HG03571 (cell line): Measurements from ENCODE around the gene ACBD6.

Experiments
- ATAC-seq: cut with Tn5 transposase; IDR thresholded peaks from one replicate; pipeline ENCODE4 v1.9.1; 2021; ENCODE audit not compliant: unreplicated experiment

ACBD6 gene

GRCh38 chr1:180380259-180381183 lies 121.9 kb downstream of the ACBD6 start:
- no peak for ATAC-seq

GRCh38 chr1:180376800-180377199 lies 125.6 kb downstream of the ACBD6 start:
- no peak for ATAC-seq

DNA sequence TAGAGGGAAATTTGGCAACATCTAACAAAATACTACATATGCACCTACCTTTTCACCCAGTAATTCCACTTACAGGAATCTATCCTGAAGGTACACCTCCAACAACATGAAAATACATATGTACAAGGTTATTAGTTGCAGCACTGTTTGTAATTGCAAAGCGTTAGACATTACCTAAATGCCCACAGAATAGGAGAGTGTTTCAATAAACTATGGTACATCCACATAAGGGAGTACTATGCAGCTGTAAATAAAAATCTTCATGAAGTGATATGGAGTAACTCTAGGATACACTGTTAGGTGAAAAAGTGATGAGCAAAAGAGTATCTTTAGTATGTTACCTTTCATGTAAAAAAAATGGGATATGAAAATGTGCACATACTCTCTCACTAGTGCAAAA lies 126.1 kb downstream of the ACBD6 start:
- no peak for ATAC-seq

- no peak for ATAC-seq
Measured at GRCh38 chr1:180372728-180373127, 129.6 kb downstream of the ACBD6 start.

- ATAC-seq: no peak
Measured at GRCh38 chr1:180370597-180370996, 131.8 kb downstream of the ACBD6 start.

- no peak for ATAC-seq
Measured at GRCh38 chr1:180370188-180370587, 132.2 kb downstream of the ACBD6 start.

- ATAC-seq: no peak
Measured at GRCh38 chr1:180369061-180369460, 133.3 kb downstream of the ACBD6 start.

GRCh38 chr1:180366371-180367068 lies 135.9 kb downstream of the ACBD6 start:
- ATAC-seq: no peak

DNA sequence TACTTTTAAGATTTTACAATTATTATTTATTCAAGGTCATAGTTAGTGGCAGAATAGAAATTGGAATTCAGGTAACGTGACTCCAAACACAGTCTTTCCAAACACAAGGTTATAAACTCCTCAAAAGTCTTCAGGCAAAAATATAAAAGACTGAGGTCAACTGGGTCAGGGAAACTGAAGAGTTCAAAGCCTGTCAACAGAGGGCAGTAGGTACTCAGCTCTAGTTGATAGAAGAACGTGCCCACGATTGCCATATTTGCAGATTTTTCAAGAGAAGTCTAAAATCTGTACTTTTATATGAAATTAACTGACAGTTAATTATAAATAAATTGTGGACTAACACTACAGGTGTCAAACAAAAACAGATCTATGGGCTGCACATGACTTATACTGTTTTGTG lies 137.3 kb downstream of the ACBD6 start:
- no peak for ATAC-seq

DNA sequence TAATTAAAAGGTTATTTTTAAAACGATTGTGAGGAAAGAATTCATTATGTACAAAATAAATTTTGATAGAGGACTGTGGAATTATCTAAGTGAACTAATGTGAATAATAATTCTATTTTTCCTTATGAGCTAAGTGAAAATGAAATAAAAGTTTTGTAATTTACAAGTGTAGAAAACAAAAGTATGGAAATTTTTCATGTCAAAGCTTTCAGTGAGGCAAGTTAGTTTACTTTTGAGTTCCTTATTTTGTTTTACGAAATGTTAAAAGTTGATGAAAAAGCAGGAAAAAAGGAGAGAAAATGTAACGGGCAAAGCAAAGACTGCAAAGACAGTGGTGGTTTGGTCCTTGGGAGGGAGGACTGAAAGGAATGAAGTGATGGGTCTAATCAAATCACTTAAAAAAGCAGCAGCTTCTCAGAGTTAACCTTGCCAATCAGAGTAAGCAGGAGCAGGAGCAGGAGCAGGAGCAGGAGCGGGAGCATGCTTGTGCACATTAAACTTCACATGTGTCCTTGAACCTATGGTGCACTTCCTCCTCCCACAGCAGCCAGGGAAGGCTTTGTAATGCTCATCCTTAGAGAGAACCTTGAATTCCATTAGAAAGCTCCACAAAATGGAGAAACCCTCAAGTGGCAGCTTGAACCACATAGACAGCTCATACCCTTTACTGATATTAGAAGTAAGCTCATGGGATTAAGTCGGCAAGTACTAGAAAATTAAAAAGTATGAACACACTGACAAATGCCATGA lies 139.0 kb downstream of the ACBD6 start:
- no peak for ATAC-seq

DNA sequence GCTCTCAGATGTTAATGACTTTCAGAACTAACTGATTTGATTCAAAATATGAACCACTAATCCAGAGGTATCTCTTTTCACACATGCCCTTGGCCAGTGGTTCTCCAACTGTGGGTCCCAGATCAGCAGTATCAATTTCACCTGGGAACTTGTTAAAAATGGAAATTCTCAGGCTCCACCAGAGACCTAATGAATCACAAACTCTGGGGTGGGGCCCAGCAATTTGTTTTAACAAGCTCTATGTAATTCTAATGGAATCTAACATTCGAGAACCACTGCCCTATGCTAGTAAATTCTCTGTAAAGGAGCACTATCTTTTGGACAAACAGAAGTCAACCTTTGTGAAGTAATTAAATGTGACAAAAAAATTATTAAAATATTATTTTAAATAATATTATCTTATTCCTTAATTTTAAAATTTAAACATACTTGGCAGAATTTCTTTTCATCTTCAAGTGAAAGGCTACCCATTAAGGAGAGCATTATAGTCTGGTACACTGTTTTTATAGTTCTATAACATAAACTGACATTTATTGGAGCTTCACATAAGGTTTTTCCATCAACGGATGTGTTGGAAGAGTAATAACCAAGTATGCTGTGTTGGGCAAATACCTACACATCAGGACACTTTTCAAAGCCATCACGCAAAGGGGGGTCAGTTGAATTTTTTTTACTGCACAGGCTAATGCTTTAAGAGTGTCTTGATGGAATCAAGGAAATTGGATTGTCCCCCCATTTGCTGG lies 141.9 kb downstream of the ACBD6 start:
- no peak for ATAC-seq

DNA sequence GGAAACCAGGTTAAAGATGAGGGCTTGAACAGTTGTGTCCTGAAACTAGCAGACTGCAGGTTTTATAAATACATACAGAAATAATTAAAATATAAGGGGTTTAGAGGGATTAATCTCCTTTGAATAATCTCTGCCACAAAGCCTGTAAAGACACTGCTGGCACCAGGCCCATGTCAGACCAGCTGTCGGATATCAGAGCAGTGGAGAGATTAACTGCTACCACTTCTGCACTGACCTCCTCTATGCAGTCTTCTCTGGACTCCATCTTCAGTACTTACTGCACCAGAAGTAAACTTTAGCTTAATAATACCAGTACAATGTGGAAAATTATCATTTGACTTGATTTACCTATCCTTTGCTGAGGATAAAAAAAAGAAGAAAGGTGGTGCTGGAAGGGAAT lies 143.7 kb downstream of the ACBD6 start:
- ATAC-seq: no peak

DNA sequence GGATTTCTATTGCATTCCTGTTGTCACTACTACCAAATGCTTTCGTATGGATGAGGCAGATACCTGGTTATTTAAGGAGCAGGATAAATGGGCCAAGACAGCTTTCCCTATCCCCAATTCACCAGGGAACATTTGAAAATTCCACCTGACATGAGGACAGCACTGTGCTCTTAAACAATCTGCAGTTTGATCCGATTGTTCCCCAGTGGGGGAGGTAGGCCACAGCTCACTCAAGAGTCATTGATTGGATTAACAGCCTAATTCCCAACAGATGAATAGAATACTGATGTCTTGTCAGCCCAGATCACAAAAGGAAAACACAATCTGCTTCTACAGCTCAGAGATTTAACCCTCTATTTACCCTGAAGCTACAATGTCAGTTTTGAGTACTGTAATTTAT lies 148.4 kb downstream of the ACBD6 start:
- ATAC-seq: no peak

DNA sequence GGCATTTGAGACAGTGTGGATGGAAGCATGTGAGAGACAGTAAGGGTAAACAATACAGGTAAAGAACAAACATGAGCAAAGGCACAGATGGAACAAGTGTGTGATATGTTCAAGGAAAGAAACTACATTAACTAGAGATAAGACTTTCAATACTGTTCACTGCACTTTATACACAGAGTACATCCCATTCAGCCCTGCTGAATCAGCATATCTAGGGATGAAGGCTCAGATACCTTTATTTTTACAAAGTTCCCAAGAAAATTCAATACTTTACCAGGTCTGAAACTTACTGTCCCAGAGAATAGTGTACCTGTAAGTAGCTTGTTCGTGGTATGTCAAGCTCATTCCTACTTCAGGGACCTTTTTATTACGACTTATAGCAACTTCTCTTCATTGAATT lies 149.8 kb downstream of the ACBD6 start:
- ATAC-seq: no peak

- ATAC-seq: no peak
Measured at GRCh38 chr1:180352021-180352420, 150.4 kb downstream of the ACBD6 start.

DNA sequence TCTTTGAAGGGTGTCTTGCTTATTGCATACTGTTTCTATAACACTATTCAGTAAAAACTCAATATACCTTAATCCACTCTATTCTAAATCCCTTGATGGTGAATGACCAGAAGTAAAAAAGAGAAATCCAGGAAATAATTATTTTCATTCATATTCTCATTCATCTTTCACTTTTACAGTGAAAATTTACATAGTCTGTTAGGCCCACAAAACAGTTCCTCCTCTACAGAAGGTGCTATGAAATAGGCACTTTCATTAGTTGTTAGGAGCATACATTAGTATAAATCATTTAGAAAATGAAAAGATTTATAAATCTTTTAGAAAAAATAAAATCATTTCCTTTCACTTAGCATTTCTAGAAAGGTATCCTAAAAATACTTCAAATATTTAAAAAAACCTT lies 157.2 kb downstream of the ACBD6 start:
- no peak for ATAC-seq

- ATAC-seq: peak; percentile 66
Measured at GRCh38 chr1:180343921-180344769, 158.2 kb downstream of the ACBD6 start.

DNA sequence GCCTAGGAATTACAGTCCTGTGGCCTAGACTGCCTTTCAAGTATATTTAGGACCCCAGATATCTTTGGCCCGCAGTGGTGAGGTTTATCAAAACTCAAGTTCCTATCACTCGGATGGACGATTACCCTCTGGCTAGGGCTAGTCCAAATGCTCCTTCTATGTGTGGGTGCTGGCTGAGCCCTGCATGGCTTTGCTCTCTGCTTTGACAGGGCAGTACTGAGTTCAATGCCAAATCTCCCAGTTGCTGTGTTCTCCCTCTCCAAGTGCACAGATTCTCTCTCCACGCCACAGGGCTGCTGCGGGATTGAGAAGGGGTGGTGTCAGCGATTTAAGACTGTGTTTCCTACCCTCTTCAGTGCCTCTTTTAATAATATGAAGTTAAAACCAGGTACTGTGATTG lies 175.3 kb downstream of the ACBD6 start:
- no peak for ATAC-seq

DNA sequence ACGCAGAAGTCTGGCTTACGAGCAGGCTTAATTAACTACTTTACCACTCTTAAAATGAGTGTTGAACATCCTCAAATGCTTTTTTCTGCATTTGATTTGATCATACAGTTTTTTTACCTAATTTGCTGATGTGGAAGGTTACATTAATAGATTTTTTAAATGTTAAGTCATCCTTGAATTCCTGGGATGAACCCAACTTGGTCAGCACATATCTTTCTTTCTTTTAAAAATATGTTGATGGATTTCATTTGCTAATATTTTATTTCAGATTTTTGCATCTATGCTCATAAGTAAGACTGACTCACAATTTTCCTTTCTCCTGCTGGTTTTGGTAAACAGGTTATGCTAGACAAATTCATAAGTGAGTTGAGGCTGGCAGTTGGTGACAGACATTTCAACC lies 189.5 kb downstream of the ACBD6 start:
- no peak for ATAC-seq
